ENCODE data around the gene CGNL1. TPM values are rescaled to one million over a fixed set of nuclear protein-coding genes. Genes with fewer than 3 reads are reported as not detected.

CGNL1 gene
- total RNA-seq, 2 donors from 2014 or later, result 3.9 to 4.7 TPM

DNA sequence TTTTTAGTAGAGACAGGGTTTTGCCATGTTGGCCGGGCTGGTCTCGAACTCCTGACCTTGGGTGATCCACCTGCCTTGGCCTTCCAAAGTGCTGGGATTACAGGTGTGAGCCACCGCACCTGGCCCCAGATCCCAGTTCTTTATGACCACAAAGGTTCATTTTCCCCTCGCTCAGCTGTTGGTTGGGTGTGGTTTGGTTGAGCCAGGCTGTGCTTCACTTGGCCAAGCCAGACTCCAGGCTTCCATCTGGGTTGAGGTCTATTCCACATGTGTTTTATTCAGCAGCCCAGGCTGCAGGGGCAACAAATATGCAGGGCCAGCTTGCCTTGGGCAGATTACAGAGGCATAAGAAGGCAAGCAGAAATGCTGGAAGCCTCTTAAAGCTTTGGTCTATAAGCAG lies 13.7 kb downstream of the CGNL1 start:
- H3K36me3 ChIP-seq, result no peaks in the 10 kb centered on the region
- H3K9me3 ChIP-seq, result no peaks in the 10 kb centered on the region
- H3K9ac ChIP-seq (ENCODE audit: low read depth in 2 of 2, low read length in 2 of 2), result no peak overlapping the region
- no peaks in the 10 kb centered on the region for H3K4me1 ChIP-seq
- H3K27ac ChIP-seq, result no peak overlapping the region
- intact Hi-C loops (cut with DNase I), result no loop called here
- no peaks in the 10 kb centered on the region for H3K27me3 ChIP-seq
- DNase-seq, result no peak
- TF ChIP-seq CTCF (IDR thresholded peaks at IDR 0.05), result no peak
- no peak overlapping the region for H3K4me3 ChIP-seq

- no peak for TF ChIP-seq CTCF (IDR thresholded peaks at IDR 0.05)
- Histone ChIP-seq H3K4me3 (no peak overlapping the region), H3K9me3 (no peaks in the 10 kb centered on the region), H3K4me1 (no peaks in the 10 kb centered on the region), H3K36me3 (no peaks in the 10 kb centered on the region), H3K27ac (no peak overlapping the region), H3K27me3 (no peaks in the 10 kb centered on the region), H3K9ac (ENCODE audit: low read depth in 2 of 2, low read length in 2 of 2) (no peak overlapping the region)
- DNase-seq, result no peak
- intact Hi-C loops (cut with DNase I), result no loop called here
Observed at GRCh38 chr15:57390583-57390982, 14.3 kb downstream of the CGNL1 start.

- intact Hi-C loops (cut with DNase I), result no loop called here
- H3K9me3 ChIP-seq, result no peaks in the 10 kb centered on the region
- H3K27ac ChIP-seq, result no peak overlapping the region
- H3K27me3 ChIP-seq, result no peaks in the 10 kb centered on the region
- no peak overlapping the region for H3K4me3 ChIP-seq
- TF ChIP-seq CTCF (IDR thresholded peaks at IDR 0.05), result no peak
- DNase-seq, result peak; percentile 42
- H3K36me3 ChIP-seq, result no peaks in the 10 kb centered on the region
- no peaks in the 10 kb centered on the region for H3K4me1 ChIP-seq
- no peak overlapping the region for H3K9ac ChIP-seq (ENCODE audit: low read depth in 2 of 2, low read length in 2 of 2)
Observed at GRCh38 chr15:57391537-57391936, 15.2 kb downstream of the CGNL1 start.

DNA sequence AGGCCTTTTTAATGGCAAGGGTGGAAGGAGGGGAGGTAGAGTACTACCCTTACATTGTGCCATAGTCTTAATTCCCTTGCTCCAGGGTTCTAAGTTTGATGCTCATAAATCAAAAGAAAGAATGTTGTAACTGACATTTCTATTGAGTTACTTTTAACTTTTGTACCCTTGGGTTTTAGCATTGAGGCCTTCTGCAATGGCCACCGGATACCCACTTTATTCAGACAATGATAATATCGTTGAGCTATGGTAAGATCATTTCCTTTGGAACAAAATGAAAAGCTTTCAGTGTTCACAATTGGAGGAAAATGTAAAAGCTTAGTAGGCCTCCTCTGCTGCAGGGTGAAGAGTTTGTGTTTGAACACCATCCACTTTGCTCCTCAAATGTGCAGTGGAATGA lies 16.8 kb downstream of the CGNL1 start:
- DNase-seq, result no peak
- Histone ChIP-seq H3K9me3 (no peaks in the 10 kb centered on the region), H3K36me3 (no peaks in the 10 kb centered on the region), H3K4me3 (no peak overlapping the region), H3K4me1 (no peaks in the 10 kb centered on the region), H3K27me3 (no peaks in the 10 kb centered on the region), H3K27ac (no peak overlapping the region), H3K9ac (ENCODE audit: low read depth in 2 of 2, low read length in 2 of 2) (no peak overlapping the region)
- TF ChIP-seq CTCF (IDR thresholded peaks at IDR 0.05), result no peak
- intact Hi-C loops (cut with DNase I), result no loop called here

DNA sequence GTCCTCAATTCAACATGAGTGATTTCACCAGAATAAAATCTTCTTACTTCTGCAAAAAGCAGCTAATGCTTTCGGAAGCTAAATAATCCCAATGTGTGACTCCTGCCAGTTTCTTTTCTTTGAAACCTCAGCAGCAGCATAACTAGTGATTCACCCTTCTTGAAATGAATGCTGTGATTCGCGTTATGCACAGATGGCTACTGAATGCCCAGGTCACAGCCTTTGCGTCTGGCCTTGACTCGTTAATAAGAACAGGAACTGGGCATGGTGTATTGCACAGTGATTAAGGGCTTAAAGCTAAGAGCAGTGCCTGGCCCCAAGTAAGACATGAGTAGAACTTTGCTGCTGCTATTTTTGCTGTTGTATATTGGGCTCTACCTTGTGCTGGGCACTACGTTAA lies 19.0 kb downstream of the CGNL1 start:
- DNase-seq, result no peak
- no peak overlapping the region for H3K4me3 ChIP-seq
- no peaks in the 10 kb centered on the region for H3K27me3 ChIP-seq
- intact Hi-C loops (cut with DNase I), result no loop called here
- no peaks in the 10 kb centered on the region for H3K36me3 ChIP-seq
- no peak overlapping the region for H3K27ac ChIP-seq
- no peaks in the 10 kb centered on the region for H3K9me3 ChIP-seq
- H3K9ac ChIP-seq (ENCODE audit: low read depth in 2 of 2, low read length in 2 of 2), result no peak overlapping the region
- no peak for TF ChIP-seq CTCF (IDR thresholded peaks at IDR 0.05)
- no peaks in the 10 kb centered on the region for H3K4me1 ChIP-seq

DNA sequence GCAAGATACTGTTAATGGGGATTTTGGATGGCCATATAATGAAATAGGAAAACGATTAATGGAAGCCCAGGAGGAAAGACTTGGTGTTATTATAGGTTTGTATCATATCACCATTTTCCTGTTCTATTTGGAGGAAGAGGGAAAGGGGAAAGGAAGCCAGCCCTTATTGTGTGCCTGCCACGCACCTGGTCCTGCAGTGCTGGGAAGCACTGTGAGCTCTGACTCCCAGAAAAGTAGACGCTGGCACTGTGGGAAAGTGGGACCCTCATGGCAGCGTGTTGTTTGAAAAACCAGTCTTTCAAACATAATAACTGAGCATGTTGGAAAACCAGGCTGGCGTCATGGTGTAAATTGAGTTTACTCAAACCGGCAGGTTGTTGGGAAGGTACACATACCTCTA lies 22.0 kb downstream of the CGNL1 start:
- no peaks in the 10 kb centered on the region for H3K36me3 ChIP-seq
- no peak for DNase-seq

More for the DNA sequence above, 22.0 kb downstream of the CGNL1 start:
- H3K4me1 ChIP-seq, result no peaks in the 10 kb centered on the region
- H3K9me3 ChIP-seq, result no peaks in the 10 kb centered on the region
- no peak overlapping the region for H3K4me3 ChIP-seq
- no peak overlapping the region for H3K27ac ChIP-seq
- intact Hi-C loops (cut with DNase I), result no loop called here
- H3K27me3 ChIP-seq, result no peaks in the 10 kb centered on the region
- no peak for TF ChIP-seq CTCF (IDR thresholded peaks at IDR 0.05)
- H3K9ac ChIP-seq (ENCODE audit: low read depth in 2 of 2, low read length in 2 of 2), result no peak overlapping the region

Data from colonic mucosa (tissue), 4 donors.